GM21447 (cell line): Measurements from ENCODE around the gene HOMER2.
"Not testable (repeated sequence)": the region's sequence is repeated elsewhere in the genome, so short reads cannot be mapped to it uniquely, and the experiment has no call there.

Experiments
- ATAC-seq: cut with Tn5 transposase; IDR thresholded peaks from one replicate; pipeline ENCODE4 v1.9.1; 2021; ENCODE audit not compliant: unreplicated experiment

HOMER2 gene

GRCh38 chr15:82838096-82838735 lies 114.3 kb downstream of the HOMER2 start:
- ATAC-seq = no peak

GRCh38 chr15:82835391-82835917 lies 117.1 kb downstream of the HOMER2 start:
- ATAC-seq = no peak

- no peak for ATAC-seq
These were observed 119.2 kb downstream of the HOMER2 start for GRCh38 chr15:82833362-82833682.

- ATAC-seq = peak; percentile 90
These were observed 119.7 kb downstream of the HOMER2 start for GRCh38 chr15:82832601-82833361.

GRCh38 chr15:82831894-82832600 lies 120.5 kb downstream of the HOMER2 start:
- ATAC-seq = no peak

- no peak for ATAC-seq
These were observed 121.9 kb downstream of the HOMER2 start for GRCh38 chr15:82830427-82831173.

GRCh38 chr15:82829234-82829633 lies 123.3 kb downstream of the HOMER2 start:
- no peak for ATAC-seq

GRCh38 chr15:82828075-82828474 lies 124.4 kb downstream of the HOMER2 start:
- no peak for ATAC-seq

GRCh38 chr15:82823049-82823448 lies 129.5 kb downstream of the HOMER2 start:
- ATAC-seq = no peak

GRCh38 chr15:82821851-82822250 lies 130.7 kb downstream of the HOMER2 start:
- ATAC-seq = not testable (repeated sequence)

- ATAC-seq = not testable (repeated sequence)
These were observed 131.1 kb downstream of the HOMER2 start for GRCh38 chr15:82821396-82821795.

GRCh38 chr15:82820128-82820527 lies 132.4 kb downstream of the HOMER2 start:
- no peak for ATAC-seq

GRCh38 chr15:82812994-82813393 lies 139.5 kb downstream of the HOMER2 start:
- ATAC-seq = no peak

GRCh38 chr15:82810890-82811426 lies 141.6 kb downstream of the HOMER2 start:
- no peak for ATAC-seq

- ATAC-seq = peak; percentile 12
These were observed 142.2 kb downstream of the HOMER2 start for GRCh38 chr15:82810061-82810889.

GRCh38 chr15:82809308-82810060 lies 143.0 kb downstream of the HOMER2 start, which contains the start of gene WHAMM:
WHAMM (plus strand) TSS chr15:82809628; CDS start chr15:82809727, 99 bp downstream.
- ATAC-seq = peak; percentile 79

- no peak for ATAC-seq
These were observed 143.9 kb downstream of the HOMER2 start for GRCh38 chr15:82808634-82809041.

- no peak for ATAC-seq
These were observed 144.4 kb downstream of the HOMER2 start for GRCh38 chr15:82807920-82808633.
